ENCODE results near the gene MCM3AP. TPM values are rescaled to one million over a fixed set of nuclear protein-coding genes. Genes with fewer than 3 reads are reported as not detected.
A peak's percentile ranks its signal among the peaks of the same experiment; 100 is the strongest.

MCM3AP gene
- polyA plus RNA-seq, 1 donor from 2014 or later: 48.5 TPM

DNA sequence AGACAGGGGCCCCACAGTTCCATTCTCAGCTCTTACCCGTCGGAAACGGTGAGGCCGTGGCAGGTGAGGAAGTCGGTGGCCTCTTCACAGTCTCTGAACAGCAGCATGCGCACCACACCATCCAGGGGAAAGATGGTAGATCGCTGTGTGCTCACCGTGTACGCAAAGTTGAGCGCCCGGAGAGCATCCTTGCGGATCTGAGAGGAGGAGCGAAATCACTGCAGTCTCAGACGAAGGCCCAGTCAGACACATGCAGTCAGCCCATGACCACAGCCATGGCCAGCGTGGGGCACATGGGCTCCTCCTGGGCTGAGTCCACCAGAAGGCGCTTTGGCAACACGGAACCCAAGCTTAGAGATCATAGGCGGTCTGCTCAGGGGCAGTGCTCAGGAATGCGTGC lies 18.5 kb downstream of the MCM3AP start:
- Mint-ChIP-seq H3K4me1 (no peaks in the 10 kb centered on the region), H3K36me3 (peaks cover 7% of the 10 kb centered on the region), H3K9me3 (no peaks in the 10 kb centered on the region), H3K27me3 (no peaks in the 10 kb centered on the region), H3K27ac (no peak overlapping the region), H3K4me3 (no peak overlapping the region)

- H3K9me3 Mint-ChIP-seq: no peaks in the 10 kb centered on the region
- no peaks in the 10 kb centered on the region for H3K27me3 Mint-ChIP-seq
- H3K4me1 Mint-ChIP-seq: no peaks in the 10 kb centered on the region
- H3K27ac Mint-ChIP-seq: peak overlapping the region in 1 of 3 donors; percentile 82
- no peak overlapping the region for H3K4me3 Mint-ChIP-seq
- peaks cover 7% of the 10 kb centered on the region for H3K36me3 Mint-ChIP-seq
Observed at GRCh38 chr21:46265736-46266525, 19.5 kb downstream of the MCM3AP start.

GRCh38 chr21:46264690-46265144 lies 20.7 kb downstream of the MCM3AP start:
- no peaks in the 10 kb centered on the region for H3K4me1 Mint-ChIP-seq
- no peaks in the 10 kb centered on the region for H3K27me3 Mint-ChIP-seq
- no peaks in the 10 kb centered on the region for H3K9me3 Mint-ChIP-seq
- no peak overlapping the region for H3K27ac Mint-ChIP-seq
- H3K36me3 Mint-ChIP-seq: peaks cover 7% of the 10 kb centered on the region
- no peak overlapping the region for H3K4me3 Mint-ChIP-seq

- H3K27me3 Mint-ChIP-seq: no peaks in the 10 kb centered on the region
- no peaks in the 10 kb centered on the region for H3K4me1 Mint-ChIP-seq
- no peak overlapping the region for H3K27ac Mint-ChIP-seq
- H3K9me3 Mint-ChIP-seq: no peaks in the 10 kb centered on the region
- H3K36me3 Mint-ChIP-seq: peaks cover 7% of the 10 kb centered on the region
- H3K4me3 Mint-ChIP-seq: no peak overlapping the region
Observed at GRCh38 chr21:46264046-46264689, 21.2 kb downstream of the MCM3AP start.

DNA sequence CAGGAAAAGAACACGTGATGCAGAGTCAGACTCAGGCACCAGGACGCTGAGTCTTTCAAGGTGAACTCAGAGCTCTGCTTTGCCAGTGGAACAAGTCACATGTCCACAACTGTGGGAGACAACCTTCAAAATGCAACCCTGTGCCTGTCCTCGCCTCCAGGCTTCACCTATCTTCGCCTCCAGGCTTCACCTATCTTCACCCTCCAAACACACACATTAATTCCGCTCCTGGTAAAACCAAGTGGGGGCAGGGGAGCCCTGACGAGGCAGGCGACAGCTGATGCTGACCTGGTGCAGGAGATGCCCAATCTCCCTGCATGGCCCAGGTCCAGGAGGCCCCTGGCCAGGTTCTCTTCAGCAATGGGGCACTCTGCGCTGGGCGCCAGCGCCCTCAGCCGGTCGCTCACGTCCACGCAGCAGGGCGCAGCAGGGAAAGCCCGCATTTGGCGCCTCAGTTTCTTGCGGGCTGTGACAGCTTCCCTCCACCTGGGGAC lies 28.9 kb downstream of the MCM3AP start:
- Mint-ChIP-seq H3K4me3 (no peak overlapping the region), H3K36me3 (peaks cover 4% of the 10 kb centered on the region), H3K27ac (peak overlapping the region in 1 of 3 donors; percentile 31), H3K9me3 (peaks cover 0 to 2% (median 0%) of the 10 kb centered on the region in 3 donors), H3K4me1 (peaks cover 9 to 20% (median 19%) of the 10 kb centered on the region in 3 donors), H3K27me3 (no peaks in the 10 kb centered on the region)

DNA sequence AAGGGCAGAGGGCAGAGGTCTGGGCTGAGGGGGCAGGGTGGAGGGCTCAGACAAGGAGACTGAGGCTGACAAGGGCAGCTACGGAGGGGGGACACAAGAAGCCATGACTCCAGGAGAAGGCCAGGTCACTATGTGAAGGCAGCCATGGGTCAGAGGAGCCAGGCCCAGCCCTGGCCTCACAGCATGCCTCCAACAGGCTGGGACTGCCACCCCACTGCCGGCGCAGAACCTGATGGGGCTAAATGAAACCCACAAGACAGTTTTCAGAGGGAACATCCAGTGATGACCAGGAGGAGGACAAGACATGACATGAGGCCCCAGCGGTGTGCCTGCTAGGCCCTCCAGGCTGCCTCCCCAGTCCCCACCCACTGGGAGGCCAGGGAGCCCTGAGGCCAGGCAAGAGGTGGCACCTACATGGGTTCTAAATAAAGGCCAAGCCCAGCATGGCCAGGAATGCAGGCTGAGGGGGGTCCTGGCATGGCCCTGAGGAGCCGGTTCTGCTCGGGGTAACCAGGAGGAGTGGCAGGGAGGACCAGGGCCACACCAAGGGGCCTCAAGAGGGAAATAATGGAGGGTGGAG lies 29.6 kb downstream of the MCM3AP start:
- H3K36me3 Mint-ChIP-seq: peaks cover 4% of the 10 kb centered on the region
- peaks cover 9 to 21% (median 19%) of the 10 kb centered on the region in 3 donors for H3K4me1 Mint-ChIP-seq
- peaks cover 0 to 2% (median 0%) of the 10 kb centered on the region in 3 donors for H3K9me3 Mint-ChIP-seq
- H3K4me3 Mint-ChIP-seq: peak overlapping the region in 1 of 4 donors; percentile 3
- no peaks in the 10 kb centered on the region for H3K27me3 Mint-ChIP-seq
- H3K27ac Mint-ChIP-seq: no peak overlapping the region

GRCh38 chr21:46255166-46255565 lies 30.2 kb downstream of the MCM3AP start:
- peaks cover 9 to 28% (median 24%) of the 10 kb centered on the region in 3 donors for H3K4me1 Mint-ChIP-seq
- peak overlapping the region; percentile 44 to 95 (median 79) for H3K27ac Mint-ChIP-seq
- no peaks in the 10 kb centered on the region for H3K27me3 Mint-ChIP-seq
- H3K36me3 Mint-ChIP-seq: peaks cover 4% of the 10 kb centered on the region
- no peak overlapping the region for H3K4me3 Mint-ChIP-seq
- peaks cover 0 to 2% (median 0%) of the 10 kb centered on the region in 3 donors for H3K9me3 Mint-ChIP-seq

GRCh38 chr21:46254208-46254975 lies 31.0 kb downstream of the MCM3AP start:
- H3K4me1 Mint-ChIP-seq: peaks cover 9 to 32% (median 24%) of the 10 kb centered on the region in 3 donors
- H3K27ac Mint-ChIP-seq: peak overlapping the region in 2 of 3 donors; percentile 95
- peaks cover 0 to 2% (median 0%) of the 10 kb centered on the region in 3 donors for H3K9me3 Mint-ChIP-seq
- H3K27me3 Mint-ChIP-seq: no peaks in the 10 kb centered on the region
- peaks cover 6% of the 10 kb centered on the region for H3K36me3 Mint-ChIP-seq
- H3K4me3 Mint-ChIP-seq: peak overlapping the region in 3 of 4 donors; percentile 31 to 85 (median 48)

DNA sequence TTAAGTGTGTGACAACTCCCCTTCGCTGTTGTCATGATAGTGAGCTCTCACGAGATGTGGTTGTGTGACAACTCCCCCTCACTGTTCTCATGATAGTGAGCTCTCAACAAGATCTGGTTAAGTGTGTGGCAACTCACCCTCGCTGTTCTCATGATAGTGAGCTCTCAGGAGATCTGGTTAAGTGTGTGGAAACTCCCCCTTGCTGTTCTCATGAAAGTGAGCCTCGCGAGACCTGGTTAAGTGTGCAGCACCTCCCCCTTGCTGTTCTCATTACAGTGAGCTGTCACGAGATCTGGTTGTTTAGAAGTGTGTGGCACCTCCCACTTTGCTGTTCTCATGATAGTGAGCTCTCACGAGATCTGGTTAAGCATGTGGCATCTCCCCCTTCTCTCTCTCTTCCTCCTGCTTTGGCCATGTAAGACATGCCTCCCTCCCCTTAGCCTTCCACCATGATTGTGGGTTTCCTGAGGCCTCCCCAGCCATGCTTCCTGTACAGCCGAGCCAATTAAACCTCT lies 31.7 kb downstream of the MCM3AP start:
- H3K9me3 Mint-ChIP-seq: peaks cover 0 to 2% (median 0%) of the 10 kb centered on the region in 3 donors
- no peaks in the 10 kb centered on the region for H3K27me3 Mint-ChIP-seq
- peak overlapping the region in 3 of 4 donors; percentile 31 to 85 (median 48) for H3K4me3 Mint-ChIP-seq
- peaks cover 9 to 32% (median 24%) of the 10 kb centered on the region in 3 donors for H3K4me1 Mint-ChIP-seq
- H3K27ac Mint-ChIP-seq: peak overlapping the region; percentile 58 to 95 (median 95)
- peaks cover 6% of the 10 kb centered on the region for H3K36me3 Mint-ChIP-seq

GRCh38 chr21:46252840-46253239 lies 32.6 kb downstream of the MCM3AP start:
- no peaks in the 10 kb centered on the region for H3K27me3 Mint-ChIP-seq
- H3K36me3 Mint-ChIP-seq: peaks cover 6% of the 10 kb centered on the region
- H3K4me1 Mint-ChIP-seq: peaks cover 9 to 34% (median 28%) of the 10 kb centered on the region in 3 donors
- peak overlapping the region in 2 of 3 donors; percentile 95 for H3K27ac Mint-ChIP-seq
- H3K4me3 Mint-ChIP-seq: peak overlapping the region in 1 of 4 donors; percentile 52
- peaks cover 0 to 2% (median 0%) of the 10 kb centered on the region in 3 donors for H3K9me3 Mint-ChIP-seq

- peaks cover 9 to 34% (median 28%) of the 10 kb centered on the region in 3 donors for H3K4me1 Mint-ChIP-seq
- H3K27ac Mint-ChIP-seq: peak overlapping the region in 2 of 3 donors; percentile 68 to 80
- H3K4me3 Mint-ChIP-seq: no peak overlapping the region
- peaks cover 0 to 2% (median 0%) of the 10 kb centered on the region in 3 donors for H3K9me3 Mint-ChIP-seq
- H3K27me3 Mint-ChIP-seq: no peaks in the 10 kb centered on the region
- H3K36me3 Mint-ChIP-seq: peaks cover 5% of the 10 kb centered on the region
Observed at GRCh38 chr21:46250146-46250725, 35.2 kb downstream of the MCM3AP start.

DNA sequence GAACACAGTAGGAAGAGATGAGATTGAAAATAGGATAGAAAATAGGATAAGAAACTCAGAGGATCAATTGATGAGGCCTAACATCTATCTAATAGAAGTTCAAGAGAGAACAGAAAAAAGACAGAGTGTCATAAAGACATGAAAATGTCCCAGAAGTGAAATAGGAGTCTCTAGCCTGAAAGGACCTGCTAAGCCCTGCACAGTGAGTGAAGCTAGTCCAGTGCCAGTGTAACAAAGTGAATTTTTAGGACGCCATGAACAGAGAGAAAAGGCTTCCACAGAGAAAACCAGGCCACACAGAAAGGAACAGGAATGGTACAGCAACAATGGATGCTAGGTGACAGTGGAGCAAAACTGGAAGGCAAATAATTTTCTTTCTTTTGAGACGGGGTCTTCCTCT lies 36.6 kb downstream of the MCM3AP start:
- Mint-ChIP-seq H3K27me3 (no peaks in the 10 kb centered on the region), H3K4me1 (peaks cover 6 to 23% (median 16%) of the 10 kb centered on the region in 3 donors), H3K27ac (no peak overlapping the region), H3K36me3 (peaks cover 5% of the 10 kb centered on the region), H3K9me3 (peaks cover 0 to 2% (median 0%) of the 10 kb centered on the region in 3 donors), H3K4me3 (no peak overlapping the region)

GRCh38 chr21:46248422-46248782 lies 37.0 kb downstream of the MCM3AP start:
- Mint-ChIP-seq H3K9me3 (no peaks in the 10 kb centered on the region), H3K27ac (peak overlapping the region in 1 of 3 donors; percentile 47), H3K4me1 (peaks cover 1 to 19% (median 11%) of the 10 kb centered on the region in 3 donors), H3K36me3 (peaks cover 2% of the 10 kb centered on the region), H3K4me3 (no peak overlapping the region), H3K27me3 (no peaks in the 10 kb centered on the region)

Data from IgD-negative memory B cell (primary cell).